HG03060 (cell line): ENCODE results near the gene HRH3.

Experiments
- ATAC-seq: cut with Tn5 transposase; IDR thresholded peaks from one replicate; pipeline ENCODE4 v1.9.1; 2021; ENCODE audit warnings: low read depth, moderate number of reproducible peaks; ENCODE audit not compliant: unreplicated experiment

HRH3 gene

DNA sequence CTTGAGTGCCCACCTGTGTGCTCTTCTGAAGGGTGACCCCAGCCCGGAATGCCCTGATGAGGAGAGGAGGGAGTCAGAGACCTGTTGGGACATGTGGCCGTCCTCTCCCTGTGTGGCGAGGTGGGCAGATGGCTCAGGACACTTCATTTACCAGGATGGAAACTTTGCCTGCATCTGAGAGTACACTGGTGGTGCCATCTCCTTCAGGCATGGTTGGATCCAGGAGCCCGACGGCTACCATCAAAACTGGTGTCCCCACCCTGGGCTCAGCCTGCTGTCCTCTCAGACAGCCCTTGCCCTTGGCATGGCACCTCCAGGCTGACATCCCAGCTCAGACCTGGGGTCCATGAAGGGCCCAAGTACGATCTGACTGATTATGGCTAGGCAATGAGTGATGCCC is 11.2 kb upstream of the HRH3 start:
- ATAC-seq = no peak

DNA sequence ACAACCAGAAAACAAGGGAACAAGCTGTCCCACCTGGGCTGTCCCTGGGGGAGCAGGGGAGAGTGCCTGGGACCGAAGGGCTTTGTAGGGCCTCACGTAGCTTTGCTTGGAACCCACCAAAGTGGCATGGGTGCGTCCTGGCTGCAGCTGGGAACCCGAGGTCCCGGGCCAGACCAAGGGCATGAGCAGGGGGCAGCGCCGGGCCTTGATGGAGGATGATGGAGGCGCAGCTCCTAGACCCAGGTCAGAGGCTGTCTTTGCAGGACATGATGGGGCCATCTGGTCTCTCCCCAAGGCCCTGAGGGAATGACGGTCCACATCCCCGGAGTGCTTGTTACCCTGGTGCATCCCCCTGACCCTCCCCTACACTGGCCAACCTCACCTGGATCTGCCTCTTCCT is 10.6 kb upstream of the HRH3 start:
- no peak for ATAC-seq

DNA sequence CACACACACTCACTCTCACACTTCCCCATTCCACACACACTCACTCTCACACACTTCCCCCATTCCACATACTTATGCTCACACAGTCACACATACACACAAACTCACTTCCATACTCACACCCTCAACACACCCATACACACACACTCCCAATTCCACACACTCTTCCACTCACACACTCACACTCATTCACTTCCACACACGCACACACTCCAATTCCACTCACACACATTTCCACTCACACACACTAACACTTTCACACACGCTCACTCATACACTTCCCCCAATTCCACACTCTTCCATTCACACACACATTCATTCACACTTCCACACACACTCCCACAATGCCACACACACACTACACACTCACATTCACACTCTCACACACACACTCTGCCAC is 10.2 kb upstream of the HRH3 start:
- no peak for ATAC-seq

- no peak for ATAC-seq
Observed at GRCh38 chr20:62229667-62230066, 9.6 kb upstream of the HRH3 start.

DNA sequence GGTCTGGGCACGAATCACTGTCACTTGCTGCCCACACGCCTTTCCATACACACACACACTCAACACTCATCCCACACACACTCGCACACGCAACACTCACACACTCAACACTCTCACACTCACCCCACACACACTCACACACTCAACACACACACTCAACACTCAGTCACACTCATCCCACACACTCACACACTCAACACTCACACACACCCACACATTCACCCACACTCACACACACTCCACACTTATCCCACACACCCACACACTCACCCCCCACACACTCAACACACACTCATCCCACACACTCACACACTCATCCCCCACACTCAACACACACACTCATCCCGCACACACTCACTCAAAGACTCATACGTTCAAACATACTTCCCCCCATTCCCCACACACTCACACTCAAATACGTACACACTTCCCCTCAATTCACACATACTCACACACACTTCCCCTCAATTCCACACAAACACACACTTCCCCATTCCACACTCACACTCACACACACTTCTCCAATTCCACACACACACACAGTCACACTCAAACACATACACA is 9.0 kb upstream of the HRH3 start:
- no peak for ATAC-seq

DNA sequence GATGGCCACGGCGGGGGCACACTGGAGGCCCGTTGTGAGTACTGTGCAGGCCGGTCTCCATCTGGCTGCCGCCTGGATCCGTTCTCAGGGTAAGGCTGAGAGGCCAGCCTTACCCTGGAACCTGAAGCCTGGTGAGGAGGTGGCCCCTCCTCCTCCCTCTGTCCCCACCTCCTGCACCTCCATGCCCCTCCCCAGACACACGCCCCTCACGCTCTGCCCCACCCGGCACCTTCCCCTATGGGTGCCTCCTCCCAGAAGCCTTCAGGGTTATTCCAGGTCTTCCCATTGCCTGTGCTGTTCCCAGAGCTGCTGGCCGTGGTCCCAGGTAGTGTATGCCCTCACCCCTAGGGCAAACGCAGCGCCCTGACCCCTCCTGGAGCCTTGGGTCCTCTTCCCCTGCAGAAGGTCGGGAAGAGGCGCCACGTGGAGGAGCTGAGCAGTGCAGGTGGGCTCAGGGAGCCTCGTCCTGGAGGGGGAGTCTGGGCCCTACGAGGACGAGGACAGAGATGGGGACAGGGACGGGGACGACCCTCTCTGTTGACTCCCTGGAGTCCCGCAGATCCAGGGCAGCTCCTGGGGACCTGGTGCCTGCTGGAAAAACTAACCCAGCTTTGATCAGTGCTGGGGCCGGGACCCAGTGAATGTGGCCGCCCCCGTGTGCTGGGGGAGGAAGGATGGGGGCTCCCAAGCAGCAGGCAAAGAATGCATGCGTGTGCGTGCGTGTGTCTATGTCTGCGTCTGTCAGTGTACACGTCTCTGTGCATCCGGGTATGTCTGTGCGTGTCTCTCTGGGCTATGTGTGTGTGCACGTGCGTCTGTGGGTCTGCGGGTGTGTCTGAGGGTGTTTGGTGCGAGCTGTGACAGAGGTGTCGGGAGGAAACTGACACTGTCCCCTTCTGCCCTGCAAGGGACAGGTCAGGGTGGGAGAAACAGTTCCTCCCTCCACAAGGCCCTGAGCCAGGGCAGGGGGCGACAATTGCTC is 8.2 kb upstream of the HRH3 start:
- no peak for ATAC-seq

GRCh38 chr20:62227591-62227976 is 7.5 kb upstream of the HRH3 start:
- ATAC-seq = no peak

- ATAC-seq = no peak
Observed at GRCh38 chr20:62226707-62227590, 6.9 kb upstream of the HRH3 start.

DNA sequence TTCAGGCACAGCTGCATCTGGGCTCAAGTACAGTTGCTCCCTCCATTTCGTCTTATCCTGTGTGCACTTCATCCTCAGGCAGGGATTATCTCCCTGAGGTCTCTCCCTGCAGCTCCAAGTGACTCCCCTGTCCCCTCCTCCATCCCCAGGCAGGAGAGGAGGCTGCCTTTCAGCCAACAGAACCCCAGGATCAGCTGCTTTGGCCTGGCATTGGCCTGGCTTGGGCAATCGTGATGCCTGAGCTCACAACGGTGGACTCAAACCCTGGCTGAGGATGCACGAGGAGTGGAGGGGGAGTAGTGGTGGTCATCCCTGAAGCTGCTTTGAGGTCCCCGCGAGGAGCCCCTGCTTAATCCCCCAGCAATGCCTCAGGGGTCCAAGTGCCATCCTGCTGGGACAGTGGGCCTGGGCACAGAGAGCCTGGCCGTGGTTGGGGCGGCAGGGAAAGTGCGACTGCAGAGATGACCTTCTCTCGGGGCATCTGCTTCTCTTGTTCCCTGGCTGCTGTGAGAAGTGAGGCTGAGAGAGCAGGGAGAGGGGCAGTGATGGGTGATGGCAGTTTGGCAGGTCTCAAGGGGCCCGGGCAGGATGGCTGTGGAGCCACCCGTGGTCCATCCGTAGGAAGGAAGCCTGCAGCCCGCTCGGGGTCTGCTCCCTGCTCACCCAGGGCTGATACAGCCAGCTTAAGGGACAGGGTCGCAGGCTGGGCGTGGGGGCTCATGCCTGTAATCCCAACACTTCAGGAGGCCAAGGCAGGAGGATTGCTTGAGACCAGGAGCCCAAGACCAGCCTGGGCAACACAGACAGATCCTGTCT is 6.0 kb upstream of the HRH3 start:
- no peak for ATAC-seq

DNA sequence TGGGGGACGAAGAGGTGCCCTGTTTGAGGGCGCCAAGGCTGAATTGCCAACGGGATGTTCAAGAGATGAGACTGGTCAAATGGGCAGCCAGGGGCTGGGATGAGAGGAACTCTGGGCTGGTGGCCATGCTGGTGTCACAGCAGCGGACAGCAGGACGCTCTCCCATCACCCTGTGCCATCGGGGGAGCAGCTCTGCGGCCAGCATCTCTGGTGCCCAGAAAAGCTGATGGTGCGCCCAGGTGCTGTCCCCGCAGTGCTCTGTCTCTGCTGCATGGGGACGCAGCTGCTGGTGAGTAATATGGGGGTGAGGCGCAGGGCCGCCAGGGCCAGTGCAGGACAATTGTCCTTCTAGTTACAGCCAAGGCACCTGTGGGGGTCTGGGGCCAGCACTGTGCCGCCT is 4.9 kb upstream of the HRH3 start:
- no peak for ATAC-seq

- no peak for ATAC-seq
Observed at GRCh38 chr20:62224113-62224855, 4.2 kb upstream of the HRH3 start.

DNA sequence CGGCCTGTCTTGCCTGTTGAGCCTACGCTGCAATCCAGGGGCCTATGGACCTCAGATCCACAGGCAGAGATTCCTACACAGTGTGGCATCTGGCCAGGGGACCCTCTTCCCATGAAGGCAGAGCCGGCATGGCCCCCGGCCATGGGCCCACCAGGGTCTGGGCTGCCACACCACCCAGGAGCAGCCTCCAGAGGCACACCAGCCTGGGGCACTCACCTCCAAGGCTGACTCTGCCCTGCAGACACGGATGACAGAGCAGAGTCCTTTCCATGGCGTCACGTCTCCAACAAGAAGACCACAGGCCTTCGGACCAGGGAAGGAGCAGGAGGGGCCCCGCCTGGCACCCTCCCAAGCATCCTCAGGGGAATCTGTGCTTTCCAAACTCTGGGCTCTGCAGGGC is 3.5 kb upstream of the HRH3 start:
- no peak for ATAC-seq

DNA sequence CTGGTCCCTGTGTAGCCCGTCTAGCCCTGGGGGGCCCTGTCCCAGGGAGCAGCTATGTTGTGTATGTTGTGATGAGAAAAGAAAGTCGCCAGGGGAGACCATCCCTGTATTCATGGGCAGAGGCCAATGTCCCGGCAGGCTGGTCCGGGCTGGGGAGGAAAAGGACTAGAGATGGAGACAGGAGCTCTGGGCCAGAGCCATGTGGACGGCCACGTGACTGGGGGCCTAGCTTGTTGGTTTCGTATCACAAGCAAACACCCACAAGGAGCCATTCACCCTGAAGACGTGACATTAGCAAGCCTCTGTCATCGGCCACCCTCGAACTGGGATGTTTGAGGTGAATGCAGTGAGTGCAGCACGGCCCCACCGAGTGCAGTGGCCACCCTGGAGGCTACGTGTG is 2.9 kb upstream of the HRH3 start:
- ATAC-seq = no peak

DNA sequence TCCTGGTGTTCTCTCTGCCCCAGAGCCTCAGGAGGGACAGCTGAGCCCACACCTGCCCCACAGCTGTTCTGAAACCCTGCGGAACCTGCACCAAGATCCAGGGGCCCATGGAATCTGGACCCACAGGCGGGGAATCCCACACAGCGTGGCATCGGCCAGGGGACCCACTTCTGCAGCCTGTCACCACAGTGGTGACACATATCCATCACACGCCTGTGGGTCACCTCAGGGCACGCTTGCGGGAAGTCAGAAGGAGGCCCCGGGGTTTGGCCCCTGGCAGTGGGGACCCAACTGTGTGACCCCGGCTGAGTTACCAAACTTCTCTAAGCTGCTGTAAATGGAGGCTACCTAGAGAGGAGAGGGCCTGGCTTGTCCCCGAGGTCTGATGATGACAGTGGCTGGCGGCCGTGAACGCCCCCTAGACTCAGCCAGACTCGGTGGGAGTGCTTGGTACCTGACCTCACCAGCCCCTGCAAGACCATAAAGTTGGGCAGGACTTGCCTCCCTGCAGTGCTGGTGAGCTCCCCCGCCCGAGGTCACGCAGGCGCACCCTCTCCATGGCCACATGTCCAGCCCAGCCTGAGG is 2.3 kb upstream of the HRH3 start:
- ATAC-seq = no peak

GRCh38 chr20:62220666-62221568 is 839 bp upstream of the HRH3 start:
- no peak for ATAC-seq

DNA sequence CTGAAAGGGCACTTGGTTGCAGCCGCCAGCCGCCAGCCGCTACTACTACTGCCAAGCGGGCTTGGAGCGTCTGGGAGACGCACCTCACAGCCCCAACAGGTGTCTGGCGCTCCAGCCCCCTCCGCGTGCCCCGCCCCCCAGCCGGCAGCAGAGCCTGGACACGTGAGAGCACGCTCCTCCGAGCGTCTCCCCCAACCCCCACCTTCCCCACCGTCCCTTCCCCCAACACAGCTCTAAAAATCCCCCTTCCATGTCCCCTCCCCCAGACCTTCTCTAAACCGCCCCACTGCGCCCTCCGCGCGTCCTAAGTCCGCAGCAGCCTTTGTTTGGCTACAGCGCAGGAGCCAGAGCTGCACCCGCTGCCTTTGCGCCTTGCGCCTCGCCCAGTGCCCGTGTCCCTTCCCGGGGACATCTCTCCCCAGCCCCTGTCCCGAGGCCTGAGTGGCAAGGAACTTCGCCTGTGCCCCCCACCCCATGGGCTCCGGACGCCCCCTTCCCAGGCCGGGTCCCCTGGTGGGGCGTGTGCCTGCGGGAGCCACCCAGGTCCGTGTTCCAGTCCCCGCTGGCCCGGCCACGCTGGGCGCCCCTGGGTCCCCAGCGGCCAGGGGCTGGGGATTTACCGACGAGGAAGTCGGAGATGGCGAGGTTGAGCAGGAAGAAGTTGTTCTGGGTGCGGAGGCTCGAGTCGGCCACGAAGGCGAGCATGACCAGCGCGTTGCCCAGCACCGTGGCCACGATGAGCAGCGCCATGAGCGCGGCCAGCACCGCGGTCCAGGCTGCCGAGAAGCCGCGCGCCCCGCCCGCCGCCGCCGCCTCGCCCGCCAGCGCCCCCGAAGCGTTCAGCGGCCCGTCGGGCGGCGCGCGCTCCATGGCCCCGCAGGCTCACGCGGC is 732 bp downstream of the HRH3 start:
- no peak for ATAC-seq
